Activated CD4-positive, alpha-beta T cell treated with anti-CD3 and anti-CD28 coated beads, Interleukin-2, amount 10 ng/mL, durations not matched to agents 24 days and 14 days (primary cell): ENCODE measurements around the gene PFDN2. TPM values are rescaled to one million over a fixed set of nuclear protein-coding genes. Genes with fewer than 3 reads are reported as not detected.
"Not testable (repeated sequence)": the region's sequence is repeated elsewhere in the genome, so short reads cannot be mapped to it uniquely, and the experiment has no call there.

Experiments
- DNase-seq: peaks from one replicate; pipeline ENCODE4 v3.0.0; 2022
- H3K27ac Mint-ChIP-seq: one replicate; pipeline ENCODE4 v1.8.0; 2022; ENCODE audit warnings: mild to moderate bottlenecking, mixed read lengths
- H3K27me3 Mint-ChIP-seq: one replicate; pipeline ENCODE4 v1.8.0; 2022; ENCODE audit warnings: mixed read lengths
- H3K36me3 Mint-ChIP-seq: one replicate; pipeline ENCODE4 v1.8.0; 2022; ENCODE audit warnings: low read depth, mild to moderate bottlenecking, mixed read lengths
- H3K4me1 Mint-ChIP-seq: one replicate; pipeline ENCODE4 v1.8.0; 2021; ENCODE audit warnings: mixed read lengths
- H3K4me3 Mint-ChIP-seq: one replicate; pipeline ENCODE4 v1.8.0; 2022; ENCODE audit warnings: mild to moderate bottlenecking, moderate library complexity, mixed read lengths
- H3K9me3 Mint-ChIP-seq: one replicate; pipeline ENCODE4 v1.8.0; 2021; ENCODE audit warnings: mixed read lengths
- intact Hi-C: fragments of 100-400 bp; cut with micrococcal nuclease; formaldehyde crosslinking; loops from one replicate; pipeline ENCODE4 v1.15.1; 2023
- total RNA-seq: library from RNA; stranded (reverse); gene quantifications from 2 replicates; pipeline ENCODE4 v1.2.3, GENCODE V29; 2022

The PFDN2 gene
- total RNA-seq, 1 donor from 2014 or later: 173 TPM

DNA sequence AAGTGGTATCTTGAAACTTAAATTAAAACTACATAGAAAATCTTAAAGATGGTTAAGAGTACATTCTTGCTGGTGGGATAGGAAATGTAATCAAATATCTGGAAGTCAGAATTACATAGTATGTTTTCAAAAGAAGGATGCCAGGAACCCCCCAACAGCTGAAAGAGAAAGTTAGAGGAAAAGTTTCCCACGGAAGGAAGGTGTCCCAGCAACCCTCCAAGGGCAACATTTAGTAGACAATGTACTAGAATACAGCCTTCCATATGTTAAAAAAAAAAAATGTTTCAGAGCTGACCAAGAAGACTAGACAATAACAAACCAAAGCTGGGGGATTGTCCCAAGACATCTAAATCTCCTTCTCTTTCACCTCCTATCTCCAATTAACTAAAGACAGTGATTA lies 12.4 kb upstream of the PFDN2 start:
- Mint-ChIP-seq H3K4me3 (no peak overlapping the region), H3K27ac (no peak overlapping the region), H3K4me1 (peaks cover 57% of the 10 kb centered on the region), H3K9me3 (no peaks in the 10 kb centered on the region), H3K36me3 (peaks cover 49% of the 10 kb centered on the region), H3K27me3 (no peaks in the 10 kb centered on the region)
- no peak for DNase-seq
- intact Hi-C loops: loop anchor here (5.0 kb wide), 1 partner anchor 63 kb away; the partner anchor contains the start of gene ARHGAP30

DNA sequence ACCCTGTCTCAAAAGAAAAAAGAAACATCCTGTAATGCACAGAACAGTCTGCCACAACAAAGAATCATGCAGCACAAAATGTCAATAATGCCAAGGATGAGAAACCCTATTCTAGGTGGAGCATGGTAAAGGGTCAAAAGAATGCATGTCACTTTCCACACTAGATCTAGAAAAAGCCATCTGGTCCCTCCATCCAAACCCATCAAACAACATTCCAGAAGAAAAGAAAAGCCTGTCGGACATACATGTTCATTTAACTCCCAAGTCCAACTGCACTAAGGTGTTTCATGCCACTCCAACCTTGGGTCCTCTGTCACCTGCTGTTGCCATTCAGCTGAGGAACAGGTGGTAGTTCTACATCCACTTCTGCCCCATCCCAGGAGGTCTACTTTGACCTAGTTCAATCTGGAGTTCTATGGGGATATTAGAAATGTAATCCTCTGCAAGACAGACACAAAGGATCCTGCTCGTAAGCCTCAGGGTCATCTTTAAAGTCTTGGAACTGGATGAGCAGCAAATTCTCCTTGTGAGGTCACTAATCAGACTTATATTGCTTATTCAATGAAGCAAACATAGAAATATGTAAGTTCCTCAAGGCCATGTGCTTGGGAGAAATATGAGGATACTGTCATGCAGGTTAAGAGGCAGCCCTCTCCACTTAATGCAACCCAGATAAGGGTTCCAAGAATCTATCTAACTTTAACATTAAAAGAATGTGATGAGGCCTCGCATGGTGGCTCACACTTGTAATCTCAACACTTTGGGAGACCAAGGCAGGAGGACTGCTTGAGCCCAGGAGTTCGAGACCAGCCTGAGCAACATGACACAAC lies 11.0 kb upstream of the PFDN2 start:
- peaks cover 55% of the 10 kb centered on the region for H3K36me3 Mint-ChIP-seq
- no peak overlapping the region for H3K4me3 Mint-ChIP-seq
- H3K27me3 Mint-ChIP-seq: no peaks in the 10 kb centered on the region
- no peak for DNase-seq
- peaks cover 57% of the 10 kb centered on the region for H3K4me1 Mint-ChIP-seq
- no peak overlapping the region for H3K27ac Mint-ChIP-seq
- no peaks in the 10 kb centered on the region for H3K9me3 Mint-ChIP-seq
- intact Hi-C loops: no loop called here

DNA sequence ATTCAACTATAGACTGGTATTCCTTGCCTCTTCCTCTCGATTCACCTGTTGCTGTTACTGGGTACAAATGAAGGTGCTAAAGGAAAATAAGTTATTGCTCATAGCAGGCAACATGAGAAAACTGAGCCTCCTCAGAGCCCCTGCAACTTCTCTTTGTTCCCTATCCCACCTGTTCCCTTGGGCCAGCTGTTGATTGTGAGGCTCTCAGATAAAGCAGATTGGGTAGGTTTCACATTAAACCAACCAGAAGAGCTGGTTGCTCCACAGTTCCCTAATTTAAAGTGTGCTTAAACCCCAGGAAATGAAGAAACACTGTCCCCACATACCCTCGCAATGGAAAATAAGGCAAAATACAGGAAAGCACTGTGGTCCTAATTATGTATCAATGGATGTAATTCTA lies 9.8 kb upstream of the PFDN2 start:
- no peak overlapping the region for H3K27ac Mint-ChIP-seq
- H3K36me3 Mint-ChIP-seq: peaks cover 67% of the 10 kb centered on the region
- H3K4me3 Mint-ChIP-seq: no peak overlapping the region
- H3K9me3 Mint-ChIP-seq: no peaks in the 10 kb centered on the region
- H3K4me1 Mint-ChIP-seq: peaks cover 57% of the 10 kb centered on the region
- no peak for DNase-seq
- H3K27me3 Mint-ChIP-seq: no peaks in the 10 kb centered on the region
- intact Hi-C loops: no loop called here

DNA sequence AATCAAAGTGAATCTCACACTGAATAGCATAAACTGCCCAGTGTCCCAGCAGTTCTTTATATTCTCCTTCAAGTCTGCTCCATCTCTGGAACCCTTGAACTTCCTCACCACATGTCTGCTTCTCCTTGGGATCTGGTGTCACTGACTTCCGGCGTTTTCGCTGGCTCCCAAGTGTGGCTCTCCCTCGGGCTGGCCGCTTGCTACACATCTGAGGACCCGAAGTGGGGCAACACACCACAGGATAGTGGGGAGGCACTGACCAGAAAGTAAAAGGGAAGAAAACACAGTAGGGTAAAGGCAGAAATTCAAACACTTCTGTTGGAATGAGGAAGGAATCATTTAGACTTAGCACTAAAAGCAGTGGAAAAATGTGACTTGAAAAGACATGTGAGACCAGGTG lies 5.1 kb upstream of the PFDN2 start:
- Mint-ChIP-seq H3K27ac (no peak overlapping the region), H3K27me3 (no peaks in the 10 kb centered on the region), H3K4me1 (peaks cover 45% of the 10 kb centered on the region), H3K36me3 (peaks cover 72% of the 10 kb centered on the region), H3K4me3 (no peak overlapping the region), H3K9me3 (no peaks in the 10 kb centered on the region)
- intact Hi-C loops: no loop called here
- DNase-seq: no peak

DNA sequence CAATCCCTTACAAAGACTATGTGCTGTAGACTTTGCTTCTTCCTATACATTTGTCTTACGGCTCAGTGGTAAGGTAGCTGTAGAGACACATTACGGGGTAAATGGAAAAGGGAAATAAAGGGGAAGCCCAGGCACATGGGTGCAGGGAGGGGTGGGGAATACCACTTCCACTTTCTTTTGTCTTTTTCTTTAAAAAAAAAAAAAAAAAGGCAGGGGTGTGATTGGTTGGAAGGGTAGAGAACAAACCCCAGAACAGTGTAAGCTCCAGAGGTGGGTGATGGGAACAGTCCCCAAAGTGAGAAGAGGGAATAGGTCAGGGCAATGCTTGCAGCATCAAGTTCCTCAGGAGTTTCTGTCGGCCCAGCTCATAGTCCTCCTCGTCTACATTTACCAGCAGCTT lies 4.0 kb upstream of the PFDN2 start:
- H3K27ac Mint-ChIP-seq: peak overlapping the region; percentile 42
- peaks cover 41% of the 10 kb centered on the region for H3K4me1 Mint-ChIP-seq
- no peak overlapping the region for H3K4me3 Mint-ChIP-seq
- peaks cover 64% of the 10 kb centered on the region for H3K36me3 Mint-ChIP-seq
- H3K9me3 Mint-ChIP-seq: no peaks in the 10 kb centered on the region
- no peaks in the 10 kb centered on the region for H3K27me3 Mint-ChIP-seq
- intact Hi-C loops: no loop called here
- DNase-seq: no peak

DNA sequence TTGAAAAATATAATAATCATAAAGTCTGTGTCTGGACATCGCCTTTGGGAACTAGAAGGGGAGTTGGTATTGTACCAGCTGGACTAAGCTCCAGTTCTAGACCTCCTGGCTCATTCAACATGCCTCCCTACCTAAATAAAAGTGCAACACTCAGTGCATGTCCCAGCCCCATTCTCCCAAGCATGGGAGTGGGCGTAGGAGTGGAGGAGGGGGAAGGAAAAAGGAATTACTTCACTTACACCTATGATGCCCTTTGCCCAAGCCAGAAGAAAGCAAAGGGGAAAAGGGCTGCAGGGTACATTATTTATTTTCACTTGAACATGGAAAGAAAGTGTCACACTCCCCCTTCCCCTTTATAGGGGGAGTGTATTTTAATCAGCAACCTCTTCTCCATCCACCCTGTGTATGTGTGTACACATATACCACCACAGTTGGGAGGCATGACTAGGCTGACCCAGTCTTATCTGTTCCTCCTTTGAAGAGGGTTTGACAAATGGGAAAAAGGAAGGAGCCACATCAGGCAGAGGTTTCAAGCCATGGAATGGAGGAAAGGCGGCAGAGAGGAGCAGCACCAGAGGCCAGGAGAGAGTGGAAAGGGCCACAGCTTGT lies 3.3 kb upstream of the PFDN2 start:
- H3K9me3 Mint-ChIP-seq: no peaks in the 10 kb centered on the region
- intact Hi-C loops: no loop called here
- no peaks in the 10 kb centered on the region for H3K27me3 Mint-ChIP-seq
- H3K27ac Mint-ChIP-seq: peak overlapping the region; percentile 62
- peaks cover 64% of the 10 kb centered on the region for H3K36me3 Mint-ChIP-seq
- peaks cover 41% of the 10 kb centered on the region for H3K4me1 Mint-ChIP-seq
- no peak for DNase-seq
- no peak overlapping the region for H3K4me3 Mint-ChIP-seq

DNA sequence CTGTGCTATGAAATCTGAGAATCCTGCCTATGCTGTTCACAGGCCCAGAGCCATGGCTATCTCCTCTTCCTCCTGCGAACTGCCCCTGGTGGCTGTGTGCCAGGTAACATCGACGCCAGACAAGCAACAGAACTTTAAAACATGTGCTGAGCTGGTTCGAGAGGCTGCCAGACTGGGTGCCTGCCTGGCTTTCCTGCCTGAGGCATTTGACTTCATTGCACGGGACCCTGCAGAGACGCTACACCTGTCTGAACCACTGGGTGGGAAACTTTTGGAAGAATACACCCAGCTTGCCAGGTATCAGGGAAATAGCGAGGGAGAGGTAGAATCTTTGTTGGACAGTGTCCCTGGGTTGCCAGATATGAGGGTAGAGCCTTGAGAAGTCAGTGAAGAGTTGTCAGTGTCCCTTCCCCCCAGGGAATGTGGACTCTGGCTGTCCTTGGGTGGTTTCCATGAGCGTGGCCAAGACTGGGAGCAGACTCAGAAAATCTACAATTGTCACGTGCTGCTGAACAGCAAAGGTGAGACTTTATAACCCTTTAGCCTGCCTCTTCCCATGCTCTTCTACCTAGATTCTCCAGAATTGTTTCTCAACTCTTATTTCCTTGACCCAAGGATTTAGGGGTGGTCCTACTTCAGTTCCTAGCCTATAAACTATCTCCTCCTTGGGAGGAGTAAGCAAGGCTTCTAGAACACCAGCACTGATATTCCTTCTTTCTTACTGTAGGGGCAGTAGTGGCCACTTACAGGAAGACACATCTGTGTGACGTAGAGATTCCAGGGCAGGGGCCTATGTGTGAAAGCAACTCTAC lies 1.5 kb upstream of the PFDN2 start:
- H3K27me3 Mint-ChIP-seq: no peaks in the 10 kb centered on the region
- H3K9me3 Mint-ChIP-seq: no peaks in the 10 kb centered on the region
- peak overlapping the region; percentile 98 for H3K4me3 Mint-ChIP-seq
- H3K4me1 Mint-ChIP-seq: peaks cover 49% of the 10 kb centered on the region
- H3K36me3 Mint-ChIP-seq: peaks cover 66% of the 10 kb centered on the region
- peak overlapping the region; percentile 92 for H3K27ac Mint-ChIP-seq
- intact Hi-C loops: loop anchor here (1.0 to 5.0 kb wide), 2 partner anchors 13 to 33 kb away; partner anchors contain the start of genes DEDD and UFC1
- DNase-seq: peak; percentile 86

DNA sequence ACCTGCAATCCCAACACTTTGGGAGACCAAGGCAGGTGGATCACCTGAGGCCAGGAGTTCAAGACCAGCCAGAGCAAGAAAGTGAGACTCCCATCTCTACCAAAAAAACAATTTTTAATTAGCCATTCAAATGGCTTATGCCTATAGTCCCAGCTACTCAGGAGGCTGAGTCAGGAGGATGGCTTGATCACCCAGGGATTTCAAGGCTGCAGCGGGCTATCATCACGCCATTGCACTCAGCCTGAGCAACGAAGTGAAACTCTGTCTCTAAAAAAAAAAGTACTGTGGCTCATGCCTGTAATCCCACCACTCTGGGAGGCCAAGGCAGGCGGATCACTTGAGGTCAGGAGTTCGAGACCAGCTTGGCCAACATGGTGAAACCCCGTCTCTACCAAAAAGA lies 1.9 kb downstream of the PFDN2 start:
- H3K27me3 Mint-ChIP-seq, H3K9me3 Mint-ChIP-seq, DNase-seq: not testable (repeated sequence)
- H3K4me3 Mint-ChIP-seq: peak overlapping the region; percentile 98
- H3K27ac Mint-ChIP-seq: peak overlapping the region; percentile 92
- peaks cover 65% of the 10 kb centered on the region for H3K4me1 Mint-ChIP-seq
- intact Hi-C loops: loop anchor here (2.0 to 5.0 kb wide), 2 partner anchors 17 to 36 kb away; partner anchors contain the start of genes KLHDC9 and UFC1
- peaks cover 50% of the 10 kb centered on the region for H3K36me3 Mint-ChIP-seq

DNA sequence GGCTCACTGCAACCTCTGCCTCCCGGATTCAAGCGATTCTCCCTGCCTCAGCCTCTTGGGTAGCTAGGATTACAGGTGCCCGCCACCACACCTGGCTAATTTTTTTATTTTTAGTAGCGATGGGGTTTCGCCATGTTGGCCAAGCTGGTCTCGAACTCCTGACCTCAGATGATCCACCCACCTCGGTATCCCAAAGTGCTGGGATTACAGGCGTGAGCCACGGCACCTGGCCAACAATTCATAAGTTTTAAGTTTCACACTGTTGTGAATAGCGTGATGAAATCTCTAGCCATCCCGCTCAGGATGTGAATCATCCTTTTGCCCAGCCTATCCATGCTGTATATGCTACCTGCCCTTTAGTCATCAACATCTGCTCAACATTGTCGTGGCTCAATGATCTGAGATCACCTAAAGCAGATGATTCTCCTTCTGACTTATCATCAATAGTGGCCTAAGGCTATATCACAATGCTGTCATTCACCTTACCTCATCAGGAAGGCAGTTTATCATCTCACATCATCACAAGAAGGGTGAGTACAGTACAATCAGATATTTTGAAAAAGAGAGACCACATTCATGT lies 2.6 kb downstream of the PFDN2 start:
- H3K9me3 Mint-ChIP-seq: no peaks in the 10 kb centered on the region
- peak overlapping the region; percentile 98 for H3K4me3 Mint-ChIP-seq
- no peaks in the 10 kb centered on the region for H3K27me3 Mint-ChIP-seq
- peaks cover 46% of the 10 kb centered on the region for H3K36me3 Mint-ChIP-seq
- peak overlapping the region; percentile 92 for H3K27ac Mint-ChIP-seq
- intact Hi-C loops: loop anchor here (2.0 to 5.0 kb wide), 2 partner anchors 16 to 37 kb away; partner anchors contain the start of genes KLHDC9 and UFC1
- DNase-seq: peak; percentile 73
- H3K4me1 Mint-ChIP-seq: peaks cover 63% of the 10 kb centered on the region

DNA sequence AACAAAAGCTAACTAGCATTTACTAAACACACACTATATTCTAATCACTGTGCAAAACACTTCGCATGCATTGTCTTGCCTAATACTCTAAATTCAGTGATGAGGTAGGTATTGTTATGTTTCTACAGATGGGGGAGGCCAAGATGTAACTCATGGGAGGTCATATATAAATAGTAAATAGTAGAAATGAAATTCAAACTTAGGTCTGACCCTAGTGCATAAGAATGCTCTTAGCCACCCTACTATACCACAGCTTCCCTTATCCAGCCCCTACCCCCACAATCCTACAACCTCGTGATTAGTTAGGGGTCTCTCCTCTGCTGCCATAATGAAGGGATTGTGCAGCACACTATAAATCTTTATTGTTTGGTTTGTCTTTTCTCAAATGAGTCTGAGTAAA lies 3.3 kb downstream of the PFDN2 start:
- H3K4me3 Mint-ChIP-seq: peak overlapping the region; percentile 3
- no peaks in the 10 kb centered on the region for H3K27me3 Mint-ChIP-seq
- H3K27ac Mint-ChIP-seq: peak overlapping the region; percentile 52
- DNase-seq: no peak
- H3K9me3 Mint-ChIP-seq: no peaks in the 10 kb centered on the region
- H3K4me1 Mint-ChIP-seq: peaks cover 57% of the 10 kb centered on the region
- peaks cover 43% of the 10 kb centered on the region for H3K36me3 Mint-ChIP-seq
- intact Hi-C loops: loop anchor here (2.0 kb wide), 1 partner anchor 16 kb away; the partner anchor contains the start of gene KLHDC9

DNA sequence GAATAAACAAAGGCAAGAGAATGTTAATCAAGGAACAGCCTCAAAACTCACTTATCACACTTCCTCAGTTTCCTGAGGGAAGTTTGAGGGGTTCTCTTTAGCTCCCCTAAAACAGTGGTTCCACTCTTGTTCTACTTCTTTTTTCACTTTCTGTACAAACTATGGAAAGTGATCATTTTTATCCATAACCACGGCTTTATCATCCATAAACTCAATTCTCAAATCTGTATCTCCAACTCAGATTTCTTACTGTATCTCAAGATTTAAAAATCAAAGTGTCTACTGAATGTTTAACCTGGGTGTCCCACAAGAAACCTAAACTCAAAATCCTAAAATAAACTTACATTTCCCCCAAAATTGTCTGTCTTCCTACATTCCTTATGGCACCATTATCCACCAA lies 3.9 kb downstream of the PFDN2 start:
- intact Hi-C loops: loop anchor here (2.0 kb wide), 1 partner anchor 15 kb away; the partner anchor contains the start of gene KLHDC9
- Mint-ChIP-seq H3K36me3 (peaks cover 45% of the 10 kb centered on the region), H3K27ac (no peak overlapping the region), H3K27me3 (no peaks in the 10 kb centered on the region), H3K9me3 (no peaks in the 10 kb centered on the region), H3K4me3 (no peak overlapping the region), H3K4me1 (peaks cover 51% of the 10 kb centered on the region)
- DNase-seq: no peak

DNA sequence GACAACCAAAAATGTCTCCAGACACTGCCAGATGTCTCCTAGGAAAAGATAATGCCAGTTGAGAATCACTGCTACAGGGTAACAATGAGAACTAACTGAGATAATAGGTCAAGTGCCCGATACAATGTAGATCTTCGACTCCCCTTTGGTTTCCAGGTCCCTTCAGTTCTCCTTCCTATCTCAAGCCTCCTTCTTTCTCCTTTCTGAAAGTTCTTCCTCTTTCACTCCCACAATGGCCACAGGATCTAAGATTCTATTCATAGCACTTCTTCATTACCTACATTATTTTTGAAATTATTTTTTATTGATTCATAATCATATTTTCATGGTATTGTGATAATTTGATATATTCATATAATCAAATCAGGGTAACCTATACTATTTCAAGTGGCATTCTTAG lies 6.3 kb downstream of the PFDN2 start:
- Mint-ChIP-seq H3K27ac (no peak overlapping the region), H3K4me1 (peaks cover 43% of the 10 kb centered on the region), H3K27me3 (no peaks in the 10 kb centered on the region), H3K36me3 (peaks cover 46% of the 10 kb centered on the region), H3K9me3 (no peaks in the 10 kb centered on the region), H3K4me3 (no peak overlapping the region)
- intact Hi-C loops: no loop called here
- DNase-seq: no peak

DNA sequence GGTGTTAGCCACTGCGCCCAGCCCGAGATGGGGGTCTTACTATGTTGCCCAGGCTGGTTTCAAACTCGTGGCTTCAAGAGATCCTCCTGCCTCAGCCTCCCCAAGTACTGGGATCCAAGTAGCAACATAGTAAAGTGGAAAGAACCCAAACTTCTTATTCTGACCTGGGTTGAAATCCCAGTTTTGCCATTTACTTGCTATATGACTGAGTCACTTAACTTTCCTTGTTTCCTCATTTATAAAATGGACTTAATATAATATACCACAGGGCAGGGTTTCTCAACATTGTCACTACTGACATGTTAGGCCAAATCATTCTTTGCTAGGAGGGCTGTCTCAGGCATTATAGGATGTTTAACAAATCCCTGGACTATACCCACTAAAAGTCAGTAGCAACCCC lies 6.7 kb downstream of the PFDN2 start:
- Mint-ChIP-seq H3K9me3 (no peaks in the 10 kb centered on the region), H3K27me3 (no peaks in the 10 kb centered on the region), H3K4me3 (no peak overlapping the region), H3K27ac (no peak overlapping the region), H3K36me3 (peaks cover 45% of the 10 kb centered on the region), H3K4me1 (peaks cover 42% of the 10 kb centered on the region)
- no peak for DNase-seq
- intact Hi-C loops: no loop called here
